GM23338 (cell line): Measurements from ENCODE around the gene PIEZO2. TPM values are rescaled to one million over a fixed set of nuclear protein-coding genes. Genes with fewer than 3 reads are reported as not detected.

Source experiments
- CREB1 ChIP-seq: fragments of 250-450 bp; sonication (Bioruptor Pico); IDR thresholded peaks from 2 replicates; pipeline ENCODE4 v1.5.0; 2020; ENCODE audit warnings: low read depth, mild to moderate bottlenecking, moderate library complexity
- CTCF ChIP-seq, 2 experiments: fragments of 200-600 bp in 1 of 2; sonication (generic) in 1 of 2; conservative IDR thresholded peaks; 2 replicates each; pipeline versions ENCODE4 v1.5.1 to v1.6.1; 2016 to 2017; ENCODE audit warnings: antibody characterized with exemption in 2 of 2, low read depth in 2 of 2, mild to moderate bottlenecking in 2 of 2, moderate library complexity in 1 of 2
- ETS1 ChIP-seq: IDR thresholded peaks from 2 replicates; pipeline ENCODE4 v1.6.1; 2016; ENCODE audit warnings: antibody characterized with exemption
- EZH2phosphoT487 ChIP-seq: fragments of 200-600 bp; sonication (generic); IDR thresholded peaks from one replicate; pipeline ENCODE4 v1.8.1; 2018; ENCODE audit warnings: antibody characterized with exemption; ENCODE audit not compliant: unreplicated experiment
- JUNB ChIP-seq: IDR thresholded peaks from one replicate; pipeline ENCODE4 v1.6.1; 2016; ENCODE audit warnings: antibody characterized with exemption; ENCODE audit not compliant: unreplicated experiment
- POLR2AphosphoS5 ChIP-seq: IDR thresholded peaks from 2 replicates; pipeline ENCODE4 v1.6.1; 2016; ENCODE audit warnings: antibody characterized with exemption, low read depth
- ZNF114 ChIP-seq: fragments of 250-450 bp; sonication (Bioruptor Pico); IDR thresholded peaks from 2 replicates; pipeline ENCODE4 v1.5.0; 2020; ENCODE audit warnings: mild to moderate bottlenecking, moderate library complexity
- ZNF331 ChIP-seq: fragments of 250-450 bp; sonication (Bioruptor Pico); IDR thresholded peaks from 2 replicates; pipeline ENCODE4 v1.5.0; 2020; ENCODE audit warnings: low read depth, mild to moderate bottlenecking, moderate library complexity
- ZNF462 ChIP-seq: fragments of 250-450 bp; sonication (Bioruptor Pico); IDR thresholded peaks from 2 replicates; pipeline ENCODE4 v1.5.0; 2020; ENCODE audit warnings: mild to moderate bottlenecking, moderate library complexity
- polyA plus RNA-seq: library from polyadenylated mRNA; unstranded; fragments of >200 nt; fragmentation: Nextera tagmentation; extraction: Ambion mirVana; gene quantifications from 2 replicates; pipeline ENCODE4 v1.2.1, GENCODE V29; 2016
- total RNA-seq: library from RNA; depleted of rRNA; stranded (reverse); fragments of >200 nt; shearing (Covaris generic); gene quantifications from 2 replicates; pipeline ENCODE4 v1.2.3, GENCODE V29; 2014

The PIEZO2 gene
- total and polyA plus RNA-seq, 2 experiments from 2014 or later = 4.8 to 8.2 TPM

GRCh38 chr18:10878703-10879102, 270.7 kb downstream of the PIEZO2 start (continued):
- TF ChIP-seq ZNF462 (CRISPR knock-in tag) = no peak
- TF ChIP-seq ZNF114 (CRISPR knock-in tag) = no peak
- TF ChIP-seq POLR2AphosphoS5 = no peak
- no peak for TF ChIP-seq ZNF331 (CRISPR knock-in tag)
- TF ChIP-seq ETS1 = no peak
- TF ChIP-seq CTCF (conservative IDR thresholded peaks at IDR 0.05; ENCODE audit: low read depth in 2 of 2) = no peak
- TF ChIP-seq EZH2phosphoT487 = no peak
- TF ChIP-seq CREB1 = no peak
- no peak for TF ChIP-seq JUNB
